ENCODE results near the gene ATG12.

DNA sequence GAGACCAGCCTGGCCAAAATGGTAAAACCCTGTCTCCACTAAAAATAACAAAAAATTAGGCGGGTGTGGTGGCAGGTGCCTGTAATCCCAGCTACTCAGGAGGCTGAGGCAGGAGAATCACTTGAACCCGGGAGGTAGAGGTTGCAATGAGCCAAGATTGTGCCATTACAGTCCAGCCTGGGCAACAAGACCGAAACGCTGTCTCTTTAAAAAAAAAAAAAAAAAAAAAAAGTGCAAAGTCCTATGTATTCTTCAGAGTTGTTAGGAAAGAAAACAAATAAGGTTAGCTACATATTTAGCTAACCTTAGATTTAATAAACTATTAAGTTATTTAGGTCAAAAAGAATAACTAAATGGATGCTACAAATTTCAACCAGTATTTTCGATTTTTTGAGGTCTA lies 11.5 kb downstream of the ATG12 start:
- TF ChIP-seq, protein P1, sequence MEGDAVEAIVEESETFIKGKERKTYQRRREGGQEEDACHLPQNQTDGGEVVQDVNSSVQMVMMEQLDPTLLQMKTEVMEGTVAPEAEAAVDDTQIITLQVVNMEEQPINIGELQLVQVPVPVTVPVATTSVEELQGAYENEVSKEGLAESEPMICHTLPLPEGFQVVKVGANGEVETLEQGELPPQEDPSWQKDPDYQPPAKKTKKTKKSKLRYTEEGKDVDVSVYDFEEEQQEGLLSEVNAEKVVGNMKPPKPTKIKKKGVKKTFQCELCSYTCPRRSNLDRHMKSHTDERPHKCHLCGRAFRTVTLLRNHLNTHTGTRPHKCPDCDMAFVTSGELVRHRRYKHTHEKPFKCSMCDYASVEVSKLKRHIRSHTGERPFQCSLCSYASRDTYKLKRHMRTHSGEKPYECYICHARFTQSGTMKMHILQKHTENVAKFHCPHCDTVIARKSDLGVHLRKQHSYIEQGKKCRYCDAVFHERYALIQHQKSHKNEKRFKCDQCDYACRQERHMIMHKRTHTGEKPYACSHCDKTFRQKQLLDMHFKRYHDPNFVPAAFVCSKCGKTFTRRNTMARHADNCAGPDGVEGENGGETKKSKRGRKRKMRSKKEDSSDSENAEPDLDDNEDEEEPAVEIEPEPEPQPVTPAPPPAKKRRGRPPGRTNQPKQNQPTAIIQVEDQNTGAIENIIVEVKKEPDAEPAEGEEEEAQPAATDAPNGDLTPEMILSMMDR (IDR thresholded peaks at IDR 0.05; ENCODE audit: low read depth, low read length, missing input control) = no peak
- TF ChIP-seq, protein P2, sequence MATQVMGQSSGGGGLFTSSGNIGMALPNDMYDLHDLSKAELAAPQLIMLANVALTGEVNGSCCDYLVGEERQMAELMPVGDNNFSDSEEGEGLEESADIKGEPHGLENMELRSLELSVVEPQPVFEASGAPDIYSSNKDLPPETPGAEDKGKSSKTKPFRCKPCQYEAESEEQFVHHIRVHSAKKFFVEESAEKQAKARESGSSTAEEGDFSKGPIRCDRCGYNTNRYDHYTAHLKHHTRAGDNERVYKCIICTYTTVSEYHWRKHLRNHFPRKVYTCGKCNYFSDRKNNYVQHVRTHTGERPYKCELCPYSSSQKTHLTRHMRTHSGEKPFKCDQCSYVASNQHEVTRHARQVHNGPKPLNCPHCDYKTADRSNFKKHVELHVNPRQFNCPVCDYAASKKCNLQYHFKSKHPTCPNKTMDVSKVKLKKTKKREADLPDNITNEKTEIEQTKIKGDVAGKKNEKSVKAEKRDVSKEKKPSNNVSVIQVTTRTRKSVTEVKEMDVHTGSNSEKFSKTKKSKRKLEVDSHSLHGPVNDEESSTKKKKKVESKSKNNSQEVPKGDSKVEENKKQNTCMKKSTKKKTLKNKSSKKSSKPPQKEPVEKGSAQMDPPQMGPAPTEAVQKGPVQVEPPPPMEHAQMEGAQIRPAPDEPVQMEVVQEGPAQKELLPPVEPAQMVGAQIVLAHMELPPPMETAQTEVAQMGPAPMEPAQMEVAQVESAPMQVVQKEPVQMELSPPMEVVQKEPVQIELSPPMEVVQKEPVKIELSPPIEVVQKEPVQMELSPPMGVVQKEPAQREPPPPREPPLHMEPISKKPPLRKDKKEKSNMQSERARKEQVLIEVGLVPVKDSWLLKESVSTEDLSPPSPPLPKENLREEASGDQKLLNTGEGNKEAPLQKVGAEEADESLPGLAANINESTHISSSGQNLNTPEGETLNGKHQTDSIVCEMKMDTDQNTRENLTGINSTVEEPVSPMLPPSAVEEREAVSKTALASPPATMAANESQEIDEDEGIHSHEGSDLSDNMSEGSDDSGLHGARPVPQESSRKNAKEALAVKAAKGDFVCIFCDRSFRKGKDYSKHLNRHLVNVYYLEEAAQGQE (IDR thresholded peaks at IDR 0.05) = no peak
- TF ChIP-seq TAF1 (conservative IDR thresholded peaks at IDR 0.05) (no peak), JUND (IDR thresholded peaks at IDR 0.05) (no peak), GABPA (IDR thresholded peaks at IDR 0.05 in 1 of 2, conservative IDR thresholded peaks at IDR 0.05 in 1 of 2) (no peak), HNF4A (conservative IDR thresholded peaks at IDR 0.05) (peak; percentile 83 to 85), RXRA (IDR thresholded peaks at IDR 0.05) (peak in 1 of 2 donors; percentile 39), RAD21 (IDR thresholded peaks at IDR 0.05) (peak in 1 of 2 donors; percentile 28), HNF4G (IDR thresholded peaks at IDR 0.05) (peak; percentile 43), SP1 (IDR thresholded peaks at IDR 0.05) (peak; percentile 46)
- TF ChIP-seq, protein P3, sequence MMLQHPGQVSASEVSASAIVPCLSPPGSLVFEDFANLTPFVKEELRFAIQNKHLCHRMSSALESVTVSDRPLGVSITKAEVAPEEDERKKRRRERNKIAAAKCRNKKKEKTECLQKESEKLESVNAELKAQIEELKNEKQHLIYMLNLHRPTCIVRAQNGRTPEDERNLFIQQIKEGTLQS (IDR thresholded peaks at IDR 0.05) = no peak
- TF ChIP-seq, protein P4, sequence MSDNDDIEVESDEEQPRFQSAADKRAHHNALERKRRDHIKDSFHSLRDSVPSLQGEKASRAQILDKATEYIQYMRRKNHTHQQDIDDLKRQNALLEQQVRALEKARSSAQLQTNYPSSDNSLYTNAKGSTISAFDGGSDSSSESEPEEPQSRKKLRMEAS (IDR thresholded peaks at IDR 0.05) = peak; percentile 72

Measured in liver (tissue), 3 donors.